HCT116 (cell line): ENCODE data around the gene TLE7. TPM values are rescaled to one million over a fixed set of nuclear protein-coding genes. Genes with fewer than 3 reads are reported as not detected.

Source experiments
- ATAC-seq: fragments of 200-7000 bp; cut with Tn5 transposase; 2 replicates; pipeline ENCODE4 v1.9.1; 2020; ENCODE audit warnings: mild to moderate bottlenecking, moderate library complexity
- BruUV-seq: library from RNA; stranded (reverse); fragments of 400-500 nt; replicated peaks from 2 replicates; lab custom pipeline; 2021; lab: Mats Ljungman, UMichigan
- CTCF ChIA-PET: fragments of 300-600 bp; sonication (Branson Sonifier 250); formaldehyde crosslinking; loops from one replicate; lab custom pipeline; 2021; ENCODE audit warnings: antibody characterized with exemption; lab: Charles Lee
- POLR2A ChIA-PET: fragments of 300-600, 350-600 bp; sonication (Branson Sonifier 250); formaldehyde crosslinking; loops from one replicate; lab custom pipeline; 2021; ENCODE audit warnings: antibody characterized with exemption; lab: Charles Lee
- RAD21 ChIA-PET, 2 experiments: fragments of 300-600 bp; sonication (Branson Sonifier 250); formaldehyde crosslinking; loops; one replicate each; lab custom pipeline; 2023; ENCODE audit warnings: low total read pairs in 2 of 2; ENCODE audit not compliant: uncharacterized antibody in 2 of 2, unreplicated experiment in 2 of 2, low non-redundant PET in 1 of 2; lab: Charles Lee
- DNase-seq: peaks from one replicate; pipeline ENCODE4 v3.0.0-alpha.2; 2010; ENCODE audit warnings: low read depth, low spot score
- H2AFZ ChIP-seq: fragments of 200-600 bp; shearing (Covaris generic), sonication (generic); 2 replicates; pipeline ENCODE4 v1.6.1; 2017; ENCODE audit warnings: low read depth, mixed run types, mixed read lengths, antibody characterized with exemption, low read length; ENCODE audit not compliant: poor library complexity, severe bottlenecking
- H3K27ac ChIP-seq: 2 replicates; pipeline ENCODE4 v1.5.1; 2012; ENCODE audit warnings: low read depth, low read length
- H3K27me3 ChIP-seq: fragments of 200-600 bp; sonication (generic); 2 replicates; pipeline ENCODE4 v1.6.1; 2016; ENCODE audit warnings: mixed run types, low read length, mixed read lengths; ENCODE audit not compliant: insufficient read depth
- H3K36me3 ChIP-seq, 2 experiments: fragments of 200-500 bp in 1 of 2; fragments of 200-600 bp in 1 of 2; sonication (Bioruptor generic) in 1 of 2; sonication (generic) in 1 of 2; 2 replicates each; pipeline versions ENCODE4 v1.5.1 to v1.6.1; 2014 to 2016; ENCODE audit warnings: low read length in 2 of 2, inconsistent platforms in 1 of 2, mixed read lengths in 1 of 2, mixed run types in 1 of 2; ENCODE audit not compliant: insufficient read depth in 2 of 2, control insufficient read depth in 1 of 2
- H3K4me1 ChIP-seq, 2 experiments: fragments of 200-600 bp in 1 of 2; sonication (generic) in 1 of 2; 2 replicates each; pipeline versions ENCODE4 v1.5.1 to v1.6.1; 2012 to 2017; ENCODE audit warnings: low read length in 2 of 2, inconsistent platforms in 1 of 2, mild to moderate bottlenecking in 1 of 2, mixed read lengths in 1 of 2, mixed run types in 1 of 2, moderate library complexity in 1 of 2; ENCODE audit not compliant: insufficient read depth in 2 of 2, control insufficient read depth in 1 of 2
- H3K4me2 ChIP-seq: fragments of 200-600 bp; sonication (generic); 2 replicates; pipeline ENCODE4 v1.6.1; 2017; ENCODE audit warnings: mixed run types, low read length, mixed read lengths
- H3K4me3 ChIP-seq, 2 experiments: fragments of 200-600 bp in 1 of 2; sonication (generic) in 1 of 2; replicated peaks in 1 of 2; 2 replicates each; pipeline ENCODE4 v1.5.1; 2011 to 2016; ENCODE audit warnings: low read length in 2 of 2, control low read depth in 1 of 2, low read depth in 1 of 2, mild to moderate bottlenecking in 1 of 2, mixed read lengths in 1 of 2, mixed run types in 1 of 2
- H3K79me2 ChIP-seq: fragments of 200-600 bp; sonication (generic); 2 replicates; pipeline ENCODE4 v1.6.1; 2017; ENCODE audit warnings: mild to moderate bottlenecking, mixed run types, low read length, moderate library complexity, mixed read lengths; ENCODE audit not compliant: insufficient read depth
- H3K9ac ChIP-seq: fragments of 200-600 bp; sonication (generic); 2 replicates; pipeline ENCODE4 v1.6.1; 2016; ENCODE audit warnings: low read length, mixed read lengths
- H3K9me2 ChIP-seq: fragments of 200-600 bp; sonication (generic), shearing (Covaris generic); 2 replicates; pipeline ENCODE4 v1.6.1; 2017; ENCODE audit warnings: mixed run types, mild to moderate bottlenecking, moderate library complexity; ENCODE audit not compliant: insufficient read depth
- H3K9me3 ChIP-seq, 2 experiments: fragments of 200-500 bp in 1 of 2; fragments of 200-600 bp in 1 of 2; sonication (Bioruptor generic) in 1 of 2; sonication (generic) in 1 of 2; 2 replicates each; pipeline ENCODE4 v1.6.1; 2014 to 2017; ENCODE audit warnings: low read length in 2 of 2, mixed read lengths in 2 of 2, inconsistent platforms in 1 of 2, low read depth in 1 of 2, mild to moderate bottlenecking in 1 of 2, mixed run types in 1 of 2, moderate library complexity in 1 of 2; ENCODE audit not compliant: control insufficient read depth in 1 of 2, insufficient read depth in 1 of 2
- H4K20me1 ChIP-seq: fragments of 200-600 bp; sonication (generic), shearing (Covaris generic); 2 replicates; pipeline ENCODE4 v1.6.1; 2017; ENCODE audit warnings: mixed run types, mild to moderate bottlenecking, moderate library complexity; ENCODE audit not compliant: insufficient read depth
- CEBPB ChIP-seq: IDR thresholded peaks from 2 replicates; pipeline ENCODE4 v1.6.1; 2012; ENCODE audit warnings: low read depth
- POLR2AphosphoS5 ChIP-seq: IDR thresholded peaks from 2 replicates; pipeline ENCODE4 v1.6.1; 2011; ENCODE audit warnings: mild to moderate bottlenecking, low read depth, low read length, moderate library complexity
- RAD21 ChIP-seq: IDR thresholded peaks from 2 replicates; pipeline ENCODE4 v1.6.1; 2012; ENCODE audit warnings: low read depth, mild to moderate bottlenecking
- SIN3A ChIP-seq: IDR thresholded peaks from 2 replicates; pipeline ENCODE4 v1.6.1; 2012; ENCODE audit warnings: low read depth
- SRF ChIP-seq: IDR thresholded peaks from 2 replicates; pipeline ENCODE4 v1.6.1; 2012; ENCODE audit warnings: low read depth
- TCF7L2 ChIP-seq: IDR thresholded peaks from 2 replicates; pipeline ENCODE4 v1.7.0; 2011; ENCODE audit warnings: borderline replicate concordance, inconsistent platforms; ENCODE audit not compliant: insufficient read depth, insufficient read length; ENCODE audit errors: extremely low read depth
- ZFX ChIP-seq: fragments of 450-650 bp; IDR thresholded peaks from 2 replicates; pipeline ENCODE4 v1.6.1; 2017
- intact Hi-C: fragments of 100-400 bp; cut with micrococcal nuclease; formaldehyde crosslinking; loops from 2 replicates; pipeline ENCODE4 v1.10.0; 2022
- total RNA-seq: library from RNA; stranded (reverse); gene quantifications from one replicate; pipeline ENCODE4 v1.2.1, GENCODE V29; 2021; ENCODE audit not compliant: unreplicated experiment
- TF ChIP-seq, protein P1 (sequence below): IDR thresholded peaks from 2 replicates; pipeline ENCODE4 v1.6.1; 2012
- TF ChIP-seq, protein P2 (sequence below), 3 experiments: fragments of 200-600 bp in 1 of 3; sonication (generic) in 1 of 3; IDR thresholded peaks in 2 of 3; conservative IDR thresholded peaks in 1 of 3; 2 replicates each; pipeline ENCODE4 v1.5.1; 2012 to 2017; ENCODE audit warnings: low read depth in 2 of 3, low read length in 2 of 3, antibody characterized with exemption in 1 of 3, borderline replicate concordance in 1 of 3, control low read depth in 1 of 3, mild to moderate bottlenecking in 1 of 3, mixed read lengths in 1 of 3, mixed run types in 1 of 3, moderate library complexity in 1 of 3; ENCODE audit not compliant: insufficient read depth in 1 of 3

The TLE7 gene
- total RNA-seq, 1 experiment from 2014 or later = not detected

DNA sequence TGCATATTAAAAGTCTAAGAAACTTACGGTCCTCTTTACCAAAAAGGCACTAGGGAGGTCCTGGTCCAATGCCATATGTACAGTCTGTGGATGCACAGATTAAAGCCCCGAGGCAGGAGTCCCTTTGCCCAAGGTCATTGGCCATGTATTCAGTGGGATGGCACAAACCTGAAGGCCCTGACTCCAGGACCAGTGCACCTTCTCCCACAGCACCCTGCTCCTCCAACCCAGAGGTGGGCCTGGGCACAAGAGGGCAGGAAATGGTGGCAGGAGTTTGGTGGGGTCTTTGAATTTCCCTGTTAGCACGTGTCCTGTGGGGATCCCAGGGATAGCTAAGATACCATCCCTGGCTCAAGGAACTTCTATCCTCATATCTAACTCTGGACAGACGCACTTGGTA lies 28.5 kb downstream of the TLE7 start:
- RAD21 ChIA-PET = interaction anchor here (1.0 to 1.4 kb wide), 5 partner anchors 13 to 86 kb away, joined by 3 to 6 read pairs (median 5); no protein-coding TSS in a partner anchor
- no peak overlapping the region for H2AFZ ChIP-seq

DNA sequence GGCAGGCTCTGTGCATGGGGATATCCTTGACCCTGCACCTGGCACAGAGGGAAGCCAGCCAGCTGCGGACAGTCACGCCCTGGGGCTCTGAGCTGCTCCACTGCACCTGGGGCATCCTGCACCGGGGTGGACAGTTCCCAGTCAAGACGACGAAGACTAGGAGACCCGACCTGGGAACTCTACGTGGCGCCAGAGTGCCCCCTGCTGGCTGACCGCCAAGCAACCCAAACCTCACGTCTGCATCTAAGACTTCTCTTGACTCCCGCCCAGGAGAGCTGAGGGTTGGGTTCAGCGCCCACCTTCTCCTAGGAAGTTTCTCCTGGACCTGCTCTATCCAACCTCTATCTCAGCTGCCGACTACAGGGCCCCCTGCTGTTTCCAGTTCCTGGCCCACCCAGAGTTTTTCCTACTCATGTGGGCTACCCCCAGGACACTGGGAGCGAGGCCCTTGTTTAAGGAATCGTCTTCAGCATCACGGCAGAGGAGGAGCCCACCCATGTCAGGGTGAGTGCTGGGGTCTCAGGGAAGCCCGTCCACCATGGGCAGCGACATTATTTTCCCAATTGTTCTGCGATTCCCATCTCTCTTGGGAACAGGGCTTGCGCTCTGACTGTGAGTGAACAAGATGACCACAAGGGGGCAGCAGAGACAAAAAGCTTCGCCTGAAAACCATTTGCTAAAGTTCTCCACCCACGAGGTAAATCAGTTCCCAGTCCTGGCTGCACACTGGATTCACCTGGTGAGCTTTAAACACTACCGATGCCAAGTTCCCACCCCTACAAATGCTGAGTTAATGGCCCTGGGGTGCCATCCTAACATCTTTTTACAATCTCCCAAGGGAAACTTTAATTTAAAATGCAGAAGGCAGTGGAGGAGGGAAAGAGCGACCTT lies 29.3 kb downstream of the TLE7 start:
- H2AFZ ChIP-seq = peak overlapping the region; percentile 97
- H3K9ac ChIP-seq = no peak overlapping the region
- peak; percentile 87 for TF ChIP-seq RAD21
- TF ChIP-seq CEBPB = no peak
- TF ChIP-seq, protein P1, sequence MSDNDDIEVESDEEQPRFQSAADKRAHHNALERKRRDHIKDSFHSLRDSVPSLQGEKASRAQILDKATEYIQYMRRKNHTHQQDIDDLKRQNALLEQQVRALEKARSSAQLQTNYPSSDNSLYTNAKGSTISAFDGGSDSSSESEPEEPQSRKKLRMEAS = peak; percentile 35; the same call in 1 of the 2 replicates
- TF ChIP-seq, protein P2, sequence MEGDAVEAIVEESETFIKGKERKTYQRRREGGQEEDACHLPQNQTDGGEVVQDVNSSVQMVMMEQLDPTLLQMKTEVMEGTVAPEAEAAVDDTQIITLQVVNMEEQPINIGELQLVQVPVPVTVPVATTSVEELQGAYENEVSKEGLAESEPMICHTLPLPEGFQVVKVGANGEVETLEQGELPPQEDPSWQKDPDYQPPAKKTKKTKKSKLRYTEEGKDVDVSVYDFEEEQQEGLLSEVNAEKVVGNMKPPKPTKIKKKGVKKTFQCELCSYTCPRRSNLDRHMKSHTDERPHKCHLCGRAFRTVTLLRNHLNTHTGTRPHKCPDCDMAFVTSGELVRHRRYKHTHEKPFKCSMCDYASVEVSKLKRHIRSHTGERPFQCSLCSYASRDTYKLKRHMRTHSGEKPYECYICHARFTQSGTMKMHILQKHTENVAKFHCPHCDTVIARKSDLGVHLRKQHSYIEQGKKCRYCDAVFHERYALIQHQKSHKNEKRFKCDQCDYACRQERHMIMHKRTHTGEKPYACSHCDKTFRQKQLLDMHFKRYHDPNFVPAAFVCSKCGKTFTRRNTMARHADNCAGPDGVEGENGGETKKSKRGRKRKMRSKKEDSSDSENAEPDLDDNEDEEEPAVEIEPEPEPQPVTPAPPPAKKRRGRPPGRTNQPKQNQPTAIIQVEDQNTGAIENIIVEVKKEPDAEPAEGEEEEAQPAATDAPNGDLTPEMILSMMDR (IDR thresholded peaks at IDR 0.05 in 2 of 3, conservative IDR thresholded peaks at IDR 0.05 in 1 of 3; ENCODE audit: borderline replicate concordance in 1 of 3, insufficient read depth in 1 of 3, low read depth in 2 of 3, low read length in 2 of 3) = peak; percentile 66 to 95 (median 78)
- TF ChIP-seq SIN3A = no peak
- TF ChIP-seq POLR2AphosphoS5 = no peak
- H3K9me3 ChIP-seq = no peaks in the 10 kb centered on the region
- peaks cover 18% of the 10 kb centered on the region for H3K27me3 ChIP-seq
- intact Hi-C loops = loop anchor here (1.0 to 5.0 kb wide), 3 partner anchors 87 to 198 kb away; no protein-coding TSS in a partner anchor
- no peaks in the 10 kb centered on the region for H4K20me1 ChIP-seq
- peak overlapping the region; percentile 83 for H3K4me2 ChIP-seq
- no peaks in the 10 kb centered on the region for H3K79me2 ChIP-seq
- peaks cover 0 to 10% of the 10 kb centered on the region in 2 experiments; a peak in 3 of 4 replicates for H3K4me1 ChIP-seq
- no TSS peak for BruUV-seq
- CTCF ChIA-PET = interaction anchor here (0.6 to 3.9 kb wide), 23 partner anchors 8 to 642 kb away, joined by 3 to 74 read pairs (median 5); no protein-coding TSS in a partner anchor
- no peaks in the 10 kb centered on the region for H3K9me2 ChIP-seq
- no peak overlapping the region for H3K27ac ChIP-seq
- peak; percentile 91 for ATAC-seq
- peak; percentile 64 for DNase-seq
- RAD21 ChIA-PET = interaction anchor here (1.0 to 1.4 kb wide), 5 partner anchors 14 to 87 kb away, joined by 3 to 6 read pairs (median 5); no protein-coding TSS in a partner anchor
- POLR2A ChIA-PET = interaction anchor here (1.0 kb wide), 1 partner anchor 152 kb away, joined by 3 read pairs; no protein-coding TSS in a partner anchor
- H3K4me3 ChIP-seq = peak overlapping the region; percentile 32 to 49
- no peaks in the 10 kb centered on the region for H3K36me3 ChIP-seq

More for the DNA sequence above, 28.5 kb downstream of the TLE7 start:
- POLR2A ChIA-PET = interaction anchor here (1.0 kb wide), 1 partner anchor 151 kb away, joined by 3 read pairs; no protein-coding TSS in a partner anchor
- Histone ChIP-seq H3K79me2 (no peaks in the 10 kb centered on the region), H3K4me1 (peaks cover 0 to 10% of the 10 kb centered on the region in 2 experiments; a peak in 3 of 4 replicates), H3K9me3 (no peaks in the 10 kb centered on the region), H3K4me2 (no peak overlapping the region), H4K20me1 (no peaks in the 10 kb centered on the region), H3K27me3 (peaks cover 14% of the 10 kb centered on the region), H3K27ac (no peak overlapping the region), H3K4me3 (no peak overlapping the region), H3K9ac (no peak overlapping the region), H3K36me3 (no peaks in the 10 kb centered on the region), H3K9me2 (no peaks in the 10 kb centered on the region)
- TF ChIP-seq SRF = no peak
- TF ChIP-seq TCF7L2 = no peak
- TF ChIP-seq ZFX = no peak
- CTCF ChIA-PET = interaction anchor here (0.6 to 3.9 kb wide), 21 partner anchors 8 to 198 kb away, joined by 3 to 74 read pairs (median 5); no protein-coding TSS in a partner anchor
- intact Hi-C loops = loop anchor here (2.0 to 5.0 kb wide), 2 partner anchors 124 to 197 kb away; no protein-coding TSS in a partner anchor
- BruUV-seq = no TSS peak
- DNase-seq (no peak), ATAC-seq (no peak)
